Upper lobe of left lung (tissue), 4 donors: Measurements from ENCODE around the gene ALG9.

Experiments
- POLR2A ChIP-seq, 4 donors: fragments of 450-650 bp; IDR thresholded peaks; one replicate each; pipeline ENCODE4 v1.5.1; 2016 to 2017; ENCODE audit warnings: antibody characterized with exemption in 4 of 4, mild to moderate bottlenecking in 2 of 4
- TF ChIP-seq, protein P1 (sequence below), 6 experiments: fragments of 450-650 bp in 4 of 6; fragments of 200-600 bp in 2 of 6; sonication (generic) in 2 of 6; IDR thresholded peaks; one replicate each; pipeline ENCODE4 v1.5.1; 2016 to 2019; ENCODE audit warnings: antibody characterized with exemption in 6 of 6

- no peak for TF ChIP-seq POLR2A (IDR thresholded peaks at IDR 0.05)
- TF ChIP-seq, protein P1, sequence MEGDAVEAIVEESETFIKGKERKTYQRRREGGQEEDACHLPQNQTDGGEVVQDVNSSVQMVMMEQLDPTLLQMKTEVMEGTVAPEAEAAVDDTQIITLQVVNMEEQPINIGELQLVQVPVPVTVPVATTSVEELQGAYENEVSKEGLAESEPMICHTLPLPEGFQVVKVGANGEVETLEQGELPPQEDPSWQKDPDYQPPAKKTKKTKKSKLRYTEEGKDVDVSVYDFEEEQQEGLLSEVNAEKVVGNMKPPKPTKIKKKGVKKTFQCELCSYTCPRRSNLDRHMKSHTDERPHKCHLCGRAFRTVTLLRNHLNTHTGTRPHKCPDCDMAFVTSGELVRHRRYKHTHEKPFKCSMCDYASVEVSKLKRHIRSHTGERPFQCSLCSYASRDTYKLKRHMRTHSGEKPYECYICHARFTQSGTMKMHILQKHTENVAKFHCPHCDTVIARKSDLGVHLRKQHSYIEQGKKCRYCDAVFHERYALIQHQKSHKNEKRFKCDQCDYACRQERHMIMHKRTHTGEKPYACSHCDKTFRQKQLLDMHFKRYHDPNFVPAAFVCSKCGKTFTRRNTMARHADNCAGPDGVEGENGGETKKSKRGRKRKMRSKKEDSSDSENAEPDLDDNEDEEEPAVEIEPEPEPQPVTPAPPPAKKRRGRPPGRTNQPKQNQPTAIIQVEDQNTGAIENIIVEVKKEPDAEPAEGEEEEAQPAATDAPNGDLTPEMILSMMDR (IDR thresholded peaks at IDR 0.05): no peak
Measured at GRCh38 chr11:111807076-111807475, 64.3 kb downstream of the ALG9 start.
